ENCODE data around the gene ACOT8. TPM values are rescaled to one million over a fixed set of nuclear protein-coding genes. Genes with fewer than 3 reads are reported as not detected.
"Not testable (repeated sequence)": the region's sequence is repeated elsewhere in the genome, so short reads cannot be mapped to it uniquely, and the experiment has no call there.

ACOT8 gene
- total RNA-seq, result 10 to 100 TPM; 21.4 to 23.2 TPM

GRCh38 chr20:45857114-45857881 is at the start of gene ACOT8, which contains the start of gene ZSWIM3:
Gene ACOT8, minus strand, starts transcription at chr20:45857392. Its CDS starts 77 bp downstream, at chr20:45857315.
Gene ZSWIM3, plus strand, starts transcription at chr20:45857614. Its CDS starts 212 bp downstream, at chr20:45857826.
- Mint-ChIP-seq H3K9me3 (no peaks in the 10 kb centered on the region), H3K27ac (peak within 1 kb of the TSS; percentile 97), H3K36me3 (ENCODE audit: low read depth) (peaks cover 15% of the 10 kb centered on the region), H3K4me3 (peak within 1 kb of the TSS; percentile 97), H3K27me3 (no peaks in the 10 kb centered on the region), H3K4me1 (peaks cover 11% of the 10 kb centered on the region)
- peak; percentile 99 for ATAC-seq (replicated peaks)

GRCh38 chr20:45905505-45906079 is 48.4 kb upstream of the ACOT8 start:
- Mint-ChIP-seq H3K4me3 (no peak overlapping the region), H3K27me3 (no peaks in the 10 kb centered on the region), H3K9me3 (no peaks in the 10 kb centered on the region), H3K4me1 (peaks cover 3% of the 10 kb centered on the region), H3K36me3 (ENCODE audit: low read depth) (no peaks in the 10 kb centered on the region), H3K27ac (no peak overlapping the region)
- no peak for ATAC-seq (replicated peaks)

GRCh38 chr20:45904583-45905504 is 47.7 kb upstream of the ACOT8 start:
- ATAC-seq (replicated peaks), result no peak
- Mint-ChIP-seq H3K4me3 (no peak overlapping the region), H3K9me3 (no peaks in the 10 kb centered on the region), H3K27me3 (no peaks in the 10 kb centered on the region), H3K4me1 (no peaks in the 10 kb centered on the region), H3K27ac (no peak overlapping the region), H3K36me3 (ENCODE audit: low read depth) (no peaks in the 10 kb centered on the region)

GRCh38 chr20:45902199-45902701 is 45.1 kb upstream of the ACOT8 start:
- Mint-ChIP-seq H3K36me3 (ENCODE audit: low read depth) (peaks cover 15% of the 10 kb centered on the region), H3K27ac (no peak overlapping the region), H3K27me3 (no peaks in the 10 kb centered on the region), H3K9me3 (no peaks in the 10 kb centered on the region), H3K4me3 (no peak overlapping the region), H3K4me1 (no peaks in the 10 kb centered on the region)
- ATAC-seq (replicated peaks), result no peak

- not testable (repeated sequence) for H3K9me3 Mint-ChIP-seq; H3K4me1 Mint-ChIP-seq; H3K27ac Mint-ChIP-seq; H3K27me3 Mint-ChIP-seq; ATAC-seq (replicated peaks); H3K4me3 Mint-ChIP-seq
- H3K36me3 Mint-ChIP-seq (ENCODE audit: low read depth), result peaks cover 24% of the 10 kb centered on the region
Observed at GRCh38 chr20:45901332-45901731, 44.1 kb upstream of the ACOT8 start.

- ATAC-seq (replicated peaks), result no peak
- H3K9me3 Mint-ChIP-seq, result no peaks in the 10 kb centered on the region
- peaks cover 40% of the 10 kb centered on the region for H3K36me3 Mint-ChIP-seq (ENCODE audit: low read depth)
- no peaks in the 10 kb centered on the region for H3K27me3 Mint-ChIP-seq
- H3K4me3 Mint-ChIP-seq, result no peak overlapping the region
- H3K4me1 Mint-ChIP-seq, result peaks cover 1% of the 10 kb centered on the region
- H3K27ac Mint-ChIP-seq, result no peak overlapping the region
Observed at GRCh38 chr20:45899046-45899835, 42.0 kb upstream of the ACOT8 start.

GRCh38 chr20:45898285-45898684 is 41.1 kb upstream of the ACOT8 start:
- H3K36me3 Mint-ChIP-seq (ENCODE audit: low read depth), result peaks cover 50% of the 10 kb centered on the region
- no peak overlapping the region for H3K4me3 Mint-ChIP-seq
- no peak for ATAC-seq (replicated peaks)
- no peaks in the 10 kb centered on the region for H3K9me3 Mint-ChIP-seq
- no peak overlapping the region for H3K27ac Mint-ChIP-seq
- H3K4me1 Mint-ChIP-seq, result peaks cover 7% of the 10 kb centered on the region
- no peaks in the 10 kb centered on the region for H3K27me3 Mint-ChIP-seq

GRCh38 chr20:45897692-45898091 is 40.5 kb upstream of the ACOT8 start:
- Mint-ChIP-seq H3K4me3 (no peak overlapping the region), H3K36me3 (ENCODE audit: low read depth) (peaks cover 56% of the 10 kb centered on the region), H3K4me1 (peaks cover 9% of the 10 kb centered on the region), H3K27me3 (no peaks in the 10 kb centered on the region), H3K27ac (no peak overlapping the region), H3K9me3 (no peaks in the 10 kb centered on the region)
- ATAC-seq (replicated peaks), result no peak

GRCh38 chr20:45897289-45897688 is 40.1 kb upstream of the ACOT8 start:
- Mint-ChIP-seq H3K27me3 (no peaks in the 10 kb centered on the region), H3K4me1 (peaks cover 13% of the 10 kb centered on the region), H3K36me3 (ENCODE audit: low read depth) (peaks cover 60% of the 10 kb centered on the region), H3K27ac (no peak overlapping the region), H3K4me3 (no peak overlapping the region), H3K9me3 (no peaks in the 10 kb centered on the region)
- no peak for ATAC-seq (replicated peaks)

- Mint-ChIP-seq H3K9me3 (no peaks in the 10 kb centered on the region), H3K36me3 (ENCODE audit: low read depth) (peaks cover 63% of the 10 kb centered on the region), H3K27me3 (no peaks in the 10 kb centered on the region), H3K4me1 (peaks cover 15% of the 10 kb centered on the region), H3K4me3 (no peak overlapping the region), H3K27ac (no peak overlapping the region)
- ATAC-seq (replicated peaks), result no peak
Observed at GRCh38 chr20:45896641-45897161, 39.5 kb upstream of the ACOT8 start.

- H3K4me3 Mint-ChIP-seq, result peak overlapping the region; percentile 95
- H3K36me3 Mint-ChIP-seq (ENCODE audit: low read depth), result peaks cover 70% of the 10 kb centered on the region
- no peaks in the 10 kb centered on the region for H3K9me3 Mint-ChIP-seq
- no peaks in the 10 kb centered on the region for H3K27me3 Mint-ChIP-seq
- H3K27ac Mint-ChIP-seq, result no peak overlapping the region
- peaks cover 15% of the 10 kb centered on the region for H3K4me1 Mint-ChIP-seq
- ATAC-seq (replicated peaks), result no peak
Observed at GRCh38 chr20:45894797-45895196, 37.6 kb upstream of the ACOT8 start.

GRCh38 chr20:45893831-45894230 is 36.6 kb upstream of the ACOT8 start:
- ATAC-seq (replicated peaks), result no peak
- Mint-ChIP-seq H3K36me3 (ENCODE audit: low read depth) (peaks cover 70% of the 10 kb centered on the region), H3K9me3 (no peaks in the 10 kb centered on the region), H3K4me1 (peaks cover 15% of the 10 kb centered on the region), H3K27ac (peak overlapping the region; percentile 31), H3K27me3 (no peaks in the 10 kb centered on the region), H3K4me3 (peak overlapping the region; percentile 95)

GRCh38 chr20:45892828-45893500 is 35.8 kb upstream of the ACOT8 start:
- H3K27ac Mint-ChIP-seq, result peak overlapping the region; percentile 90
- H3K27me3 Mint-ChIP-seq, result no peaks in the 10 kb centered on the region
- H3K36me3 Mint-ChIP-seq (ENCODE audit: low read depth), result peaks cover 63% of the 10 kb centered on the region
- peaks cover 15% of the 10 kb centered on the region for H3K4me1 Mint-ChIP-seq
- ATAC-seq (replicated peaks), result peak; percentile 72
- H3K4me3 Mint-ChIP-seq, result peak overlapping the region; percentile 95
- H3K9me3 Mint-ChIP-seq, result no peaks in the 10 kb centered on the region
